Gastrocnemius medialis (tissue), 4 donors: ENCODE data around the gene HTT-AS. TPM values are rescaled to one million over a fixed set of nuclear protein-coding genes. Genes with fewer than 3 reads are reported as not detected.

Source experiments
- ATAC-seq, 2 donors: fragments of 150-250 bp; one replicate each; pipeline ENCODE4 v1.9.1; 2016
- DNase-seq, 2 donors: peaks; one replicate each; pipeline ENCODE4 v3.0.0-alpha.2; 2019
- H3K27ac ChIP-seq, 4 donors: fragments of 200-600 bp; sonication (generic); 1 replicate in 1 of 4; 2 replicates in 3 of 4; pipeline ENCODE4 v1.5.1; 2016 to 2018; ENCODE audit warnings: mild to moderate bottlenecking in 2 of 4, moderate library complexity in 1 of 4
- H3K27me3 ChIP-seq, 3 donors: fragments of 200-600 bp; sonication (generic) in 2 of 3; 1 replicate in 1 of 3; 2 replicates in 2 of 3; pipeline versions ENCODE4 v1.5.1 to v1.6.0; 2016 to 2019; ENCODE audit warnings: mild to moderate bottlenecking in 1 of 3, moderate library complexity in 1 of 3
- H3K36me3 ChIP-seq, 2 donors: fragments of 200-600 bp; sonication (generic) in 1 of 2; one replicate each; pipeline ENCODE4 v1.5.1; 2017 to 2018
- H3K4me1 ChIP-seq, 2 donors: fragments of 200-600 bp; sonication (generic) in 1 of 2; one replicate each; pipeline ENCODE4 v1.5.1; 2016 to 2017; ENCODE audit warnings: mild to moderate bottlenecking in 2 of 2
- H3K4me3 ChIP-seq, 4 donors: fragments of 200-600 bp; sonication (generic) in 3 of 4; 1 replicate in 1 of 4; 2 replicates in 3 of 4; pipeline ENCODE4 v1.5.1; 2016 to 2019; ENCODE audit warnings: mild to moderate bottlenecking in 2 of 4
- H3K9me3 ChIP-seq, 3 donors: fragments of 200-600 bp; sonication (generic) in 2 of 3; 1 replicate in 1 of 3; 2 replicates in 2 of 3; pipeline ENCODE4 v1.5.1; 2016 to 2019
- CTCF ChIP-seq, 5 experiments: fragments of 450-650 bp in 3 of 5; fragments of 200-600 bp in 2 of 5; sonication (generic) in 2 of 5; IDR thresholded peaks in 4 of 5; conservative IDR thresholded peaks in 1 of 5; 1 replicate in 4 of 5; 2 replicates in 1 of 5; pipeline ENCODE4 v1.5.1; 2016 to 2019; ENCODE audit warnings: antibody characterized with exemption in 5 of 5, mild to moderate bottlenecking in 3 of 5, moderate library complexity in 3 of 5
- POLR2A ChIP-seq, 2 donors: fragments of 450-650 bp; IDR thresholded peaks; one replicate each; pipeline ENCODE4 v1.6.1; 2017; ENCODE audit warnings: antibody characterized with exemption in 2 of 2, mild to moderate bottlenecking in 2 of 2, moderate library complexity in 2 of 2
- in situ Hi-C, 4 donors: fragments of 200-750 bp; cut with MboI; loops; one replicate each; pipeline versions ENCODE4 v1.15.0 to v1.8.0; 2017; ENCODE audit warnings: low sequenced_read_pairs in 4 of 4
- intact Hi-C: fragments of 100-400 bp; cut with DNase I; formaldehyde crosslinking; loops from one replicate; pipeline ENCODE4 v1.15.1; 2023; ENCODE audit warnings: low total_unique reads
- total RNA-seq, 4 donors: library from RNA; depleted of rRNA; stranded (reverse); fragments of >200 nt; gene quantifications; one replicate each; pipeline versions ENCODE4 v1.1.0 to v1.2.3, GENCODE V29; 2016

The HTT-AS gene
- total RNA-seq, 4 donors from 2014 or later, result not detected

GRCh38 chr4:3025881-3026280, 48.5 kb downstream of the HTT-AS start:
- Histone ChIP-seq H3K27me3 (no peaks in the 10 kb centered on the region), H3K4me1 (no peaks in the 10 kb centered on the region), H3K27ac (no peak overlapping the region), H3K4me3 (no peak overlapping the region), H3K36me3 (no peaks in the 10 kb centered on the region), H3K9me3 (no peaks in the 10 kb centered on the region)
- TF ChIP-seq POLR2A (IDR thresholded peaks at IDR 0.05) (no peak), CTCF (IDR thresholded peaks at IDR 0.05 in 4 of 5, conservative IDR thresholded peaks at IDR 0.05 in 1 of 5) (no peak)
- in situ Hi-C loops, result no loop called here
- intact Hi-C loops, result no loop called here
- ATAC-seq (no peak), DNase-seq (no peak)

- intact Hi-C loops, result no loop called here
- TF ChIP-seq POLR2A (IDR thresholded peaks at IDR 0.05) (no peak), CTCF (IDR thresholded peaks at IDR 0.05 in 4 of 5, conservative IDR thresholded peaks at IDR 0.05 in 1 of 5) (no peak)
- ATAC-seq (no peak), DNase-seq (no peak)
- no peaks in the 10 kb centered on the region for H3K9me3 ChIP-seq
- no peak overlapping the region for H3K27ac ChIP-seq
- no peaks in the 10 kb centered on the region for H3K27me3 ChIP-seq
- H3K4me3 ChIP-seq, result no peak overlapping the region
- in situ Hi-C loops, result no loop called here
- no peaks in the 10 kb centered on the region for H3K4me1 ChIP-seq
- H3K36me3 ChIP-seq, result no peaks in the 10 kb centered on the region
These were observed 51.7 kb downstream of the HTT-AS start for GRCh38 chr4:3022651-3023050.

- in situ Hi-C loops, result no loop called here
- Histone ChIP-seq H3K4me3 (no peak overlapping the region), H3K4me1 (no peaks in the 10 kb centered on the region), H3K27me3 (no peaks in the 10 kb centered on the region), H3K27ac (no peak overlapping the region), H3K9me3 (no peaks in the 10 kb centered on the region), H3K36me3 (no peaks in the 10 kb centered on the region)
- no peak for ATAC-seq
- intact Hi-C loops, result no loop called here
- DNase-seq, result no peak
- TF ChIP-seq POLR2A (IDR thresholded peaks at IDR 0.05) (no peak), CTCF (IDR thresholded peaks at IDR 0.05 in 4 of 5, conservative IDR thresholded peaks at IDR 0.05 in 1 of 5) (no peak)
These were observed 52.2 kb downstream of the HTT-AS start for GRCh38 chr4:3022112-3022511.

- ATAC-seq, result no peak
- Histone ChIP-seq H3K27ac (no peak overlapping the region), H3K9me3 (no peaks in the 10 kb centered on the region), H3K4me3 (no peak overlapping the region), H3K36me3 (no peaks in the 10 kb centered on the region), H3K27me3 (no peaks in the 10 kb centered on the region), H3K4me1 (no peaks in the 10 kb centered on the region)
- in situ Hi-C loops (no loop called here), intact Hi-C loops (no loop called here)
- DNase-seq, result no peak
- TF ChIP-seq CTCF (IDR thresholded peaks at IDR 0.05 in 4 of 5, conservative IDR thresholded peaks at IDR 0.05 in 1 of 5) (no peak), POLR2A (IDR thresholded peaks at IDR 0.05) (no peak)
These were observed 52.7 kb downstream of the HTT-AS start for GRCh38 chr4:3021627-3022026.

GRCh38 chr4:3021127-3021526, 53.2 kb downstream of the HTT-AS start:
- DNase-seq, result no peak
- no peaks in the 10 kb centered on the region for H3K36me3 ChIP-seq
- in situ Hi-C loops, result no loop called here
- H3K27me3 ChIP-seq, result no peaks in the 10 kb centered on the region
- no peaks in the 10 kb centered on the region for H3K9me3 ChIP-seq
- no peak for TF ChIP-seq POLR2A (IDR thresholded peaks at IDR 0.05)
- TF ChIP-seq CTCF (IDR thresholded peaks at IDR 0.05 in 4 of 5, conservative IDR thresholded peaks at IDR 0.05 in 1 of 5), result no peak
- intact Hi-C loops, result no loop called here
- no peak overlapping the region for H3K4me3 ChIP-seq
- no peak for ATAC-seq
- no peaks in the 10 kb centered on the region for H3K4me1 ChIP-seq
- no peak overlapping the region for H3K27ac ChIP-seq
